ENCODE measurements around the gene ITGAD.

The ITGAD gene

GRCh38 chr16:31470615-31471014 lies 77.5 kb downstream of the ITGAD start:
- H3K4me3 ChIP-seq (replicated peaks; ENCODE audit: low read depth, low read length), result no peak overlapping the region
- TF ChIP-seq, protein P1, sequence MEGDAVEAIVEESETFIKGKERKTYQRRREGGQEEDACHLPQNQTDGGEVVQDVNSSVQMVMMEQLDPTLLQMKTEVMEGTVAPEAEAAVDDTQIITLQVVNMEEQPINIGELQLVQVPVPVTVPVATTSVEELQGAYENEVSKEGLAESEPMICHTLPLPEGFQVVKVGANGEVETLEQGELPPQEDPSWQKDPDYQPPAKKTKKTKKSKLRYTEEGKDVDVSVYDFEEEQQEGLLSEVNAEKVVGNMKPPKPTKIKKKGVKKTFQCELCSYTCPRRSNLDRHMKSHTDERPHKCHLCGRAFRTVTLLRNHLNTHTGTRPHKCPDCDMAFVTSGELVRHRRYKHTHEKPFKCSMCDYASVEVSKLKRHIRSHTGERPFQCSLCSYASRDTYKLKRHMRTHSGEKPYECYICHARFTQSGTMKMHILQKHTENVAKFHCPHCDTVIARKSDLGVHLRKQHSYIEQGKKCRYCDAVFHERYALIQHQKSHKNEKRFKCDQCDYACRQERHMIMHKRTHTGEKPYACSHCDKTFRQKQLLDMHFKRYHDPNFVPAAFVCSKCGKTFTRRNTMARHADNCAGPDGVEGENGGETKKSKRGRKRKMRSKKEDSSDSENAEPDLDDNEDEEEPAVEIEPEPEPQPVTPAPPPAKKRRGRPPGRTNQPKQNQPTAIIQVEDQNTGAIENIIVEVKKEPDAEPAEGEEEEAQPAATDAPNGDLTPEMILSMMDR (IDR thresholded peaks at IDR 0.05; ENCODE audit: low read depth, low read length, missing control alignments), result no peak
- DNase-seq (ENCODE audit: extremely low read depth, low read depth), result no peak

DNA sequence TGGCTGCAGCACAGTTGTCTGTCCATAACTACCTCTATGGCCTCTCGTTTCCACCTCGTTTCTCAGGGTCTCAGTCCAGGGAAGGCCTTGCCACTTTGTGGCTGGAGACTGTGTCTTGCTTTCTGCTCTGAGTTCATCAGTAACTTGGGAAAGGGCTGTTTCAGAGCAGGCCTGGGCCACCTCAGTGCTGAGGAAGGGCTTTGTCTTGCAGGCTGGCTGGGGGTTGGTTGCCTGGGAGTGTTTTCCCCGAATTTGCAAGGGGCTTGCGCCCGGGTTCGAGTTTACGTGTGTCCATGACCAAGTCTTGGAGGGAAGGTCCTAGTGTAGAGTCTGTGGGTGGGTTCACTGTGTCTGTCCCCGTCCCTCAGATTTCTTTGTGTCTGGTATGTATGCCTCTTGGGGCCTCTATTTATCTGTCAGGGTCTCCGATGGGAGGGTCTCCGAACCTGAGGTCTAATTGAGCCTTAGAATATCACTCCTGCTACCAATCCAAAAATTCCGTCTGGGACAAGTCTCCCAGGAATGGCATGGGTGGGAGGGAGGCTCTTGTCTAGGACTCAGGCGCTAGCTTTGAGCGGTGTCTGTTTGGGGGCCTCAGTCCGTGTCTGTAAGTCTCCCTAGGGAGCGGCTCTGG lies 78.2 kb downstream of the ITGAD start:
- no peak for DNase-seq (ENCODE audit: extremely low read depth, low read depth)
- TF ChIP-seq, protein P1 (IDR thresholded peaks at IDR 0.05; ENCODE audit: low read depth, low read length, missing control alignments), result no peak
- peak overlapping the region; percentile 68 for H3K4me3 ChIP-seq (replicated peaks; ENCODE audit: low read depth, low read length)

GRCh38 chr16:31471875-31472708 lies 79.0 kb downstream of the ITGAD start, which contains the start of gene TGFB1I1:
TGFB1I1 (plus strand) TSS chr16:31472152; CDS start chr16:31472189, 37 bp downstream.
- TF ChIP-seq, protein P1 (IDR thresholded peaks at IDR 0.05; ENCODE audit: low read depth, low read length, missing control alignments), result no peak
- H3K4me3 ChIP-seq (replicated peaks; ENCODE audit: low read depth, low read length), result peak within 1 kb of the TSS; percentile 68
- no peak for DNase-seq (ENCODE audit: extremely low read depth, low read depth)

GRCh38 chr16:31472709-31473203 lies 79.6 kb downstream of the ITGAD start:
- DNase-seq (ENCODE audit: extremely low read depth, low read depth), result peak; percentile 78
- TF ChIP-seq, protein P1 (IDR thresholded peaks at IDR 0.05; ENCODE audit: low read depth, low read length, missing control alignments), result peak; percentile 75
- H3K4me3 ChIP-seq (replicated peaks; ENCODE audit: low read depth, low read length), result peak overlapping the region; percentile 68

- no peak for DNase-seq (ENCODE audit: extremely low read depth, low read depth)
- H3K4me3 ChIP-seq (replicated peaks; ENCODE audit: low read depth, low read length), result no peak overlapping the region
- TF ChIP-seq, protein P1 (IDR thresholded peaks at IDR 0.05; ENCODE audit: low read depth, low read length, missing control alignments), result no peak
These were observed 80.3 kb downstream of the ITGAD start for GRCh38 chr16:31473264-31473984.

GRCh38 chr16:31474173-31474714 lies 81.1 kb downstream of the ITGAD start:
- H3K4me3 ChIP-seq (replicated peaks; ENCODE audit: low read depth, low read length), result no peak overlapping the region
- DNase-seq (ENCODE audit: extremely low read depth, low read depth), result no peak
- TF ChIP-seq, protein P1 (IDR thresholded peaks at IDR 0.05; ENCODE audit: low read depth, low read length, missing control alignments), result no peak

Data from HFF-Myc (cell line).